MM.1S (cell line): ENCODE data around the gene TARBP1.

ENCODE experiments used
- CTCF ChIP-seq: fragments of 300-600 bp; sonication (generic); IDR thresholded peaks from 2 replicates; pipeline ENCODE4 v1.5.1; 2016; ENCODE audit warnings: antibody characterized with exemption, low read length, mixed read lengths
- EZH2 ChIP-seq: fragments of 300-600 bp; sonication (generic); optimal IDR thresholded peaks from 2 replicates; pipeline ENCODE3; 2017; ENCODE audit warnings: low read depth, mild to moderate bottlenecking, antibody characterized with exemption, low read length, mixed read lengths
- EZH2phosphoT487 ChIP-seq: fragments of 300-600 bp; sonication (generic); IDR thresholded peaks from 2 replicates; pipeline ENCODE4 v1.6.1; 2018; ENCODE audit warnings: antibody characterized with exemption, low read length

GRCh38 chr1:234413990-234414389, 65.0 kb downstream of the TARBP1 start:
- no peak for TF ChIP-seq CTCF
- no peak for TF ChIP-seq EZH2phosphoT487
- TF ChIP-seq EZH2 = no peak
